A673 (cell line): ENCODE data around the gene PIM2. TPM values are rescaled to one million over a fixed set of nuclear protein-coding genes. Genes with fewer than 3 reads are reported as not detected.

Experiments used
- BruUV-seq: library from RNA; stranded (reverse); fragments of 400-500 nt; replicated peaks from 2 replicates; lab custom pipeline; 2021; lab: Mats Ljungman, UMichigan
- CTCF ChIA-PET: fragments of 300-600 bp; sonication (Branson Sonifier 250); formaldehyde crosslinking; loops from one replicate; lab custom pipeline; 2022; ENCODE audit warnings: antibody characterized with exemption; lab: Charles Lee
- POLR2A ChIA-PET: fragments of 300-600 bp; sonication (Branson Sonifier 250); formaldehyde crosslinking; loops from one replicate; lab custom pipeline; 2022; ENCODE audit warnings: antibody characterized with exemption; ENCODE audit not compliant: low non-redundant PET; lab: Charles Lee
- DNase-seq: peaks from one replicate; pipeline ENCODE4 v3.0.0-alpha.2; 2015; ENCODE audit warnings: low spot score
- H3K27ac ChIP-seq: fragments of 200-600 bp; sonication (generic); 2 replicates; pipeline ENCODE4 v1.5.1; 2016; ENCODE audit warnings: mixed run types, low read depth, mild to moderate bottlenecking, mixed read lengths, antibody characterized with exemption, low read length; ENCODE audit not compliant: poor library complexity, severe bottlenecking
- H3K27me3 ChIP-seq: fragments of 200-600 bp; sonication (generic); replicated peaks from 2 replicates; pipeline ENCODE4 v1.6.1; 2017; ENCODE audit warnings: mixed run types, low read depth, mild to moderate bottlenecking, mixed read lengths, antibody characterized with exemption, low read length; ENCODE audit not compliant: insufficient read depth, poor library complexity
- H3K36me3 ChIP-seq: fragments of 200-600 bp; sonication (generic); 2 replicates; pipeline ENCODE4 v1.6.1; 2016; ENCODE audit warnings: mixed run types, mild to moderate bottlenecking, mixed read lengths, antibody characterized with exemption, low read length; ENCODE audit not compliant: insufficient read depth, poor library complexity, severe bottlenecking
- H3K4me1 ChIP-seq: fragments of 200-600 bp; sonication (generic); 2 replicates; pipeline ENCODE4 v1.6.1; 2017; ENCODE audit warnings: mixed run types, mild to moderate bottlenecking, mixed read lengths, antibody characterized with exemption, low read length; ENCODE audit not compliant: insufficient read depth, poor library complexity, severe bottlenecking
- H3K4me3 ChIP-seq: fragments of 200-600 bp; sonication (generic); 2 replicates; pipeline ENCODE4 v1.5.1; 2016; ENCODE audit warnings: low read depth, mixed run types, mild to moderate bottlenecking, mixed read lengths, low read length; ENCODE audit not compliant: poor library complexity, severe bottlenecking
- H3K9me3 ChIP-seq: fragments of 200-600 bp; sonication (generic); 2 replicates; pipeline ENCODE4 v1.6.1; 2016; ENCODE audit warnings: mixed run types, low read depth, mild to moderate bottlenecking, mixed read lengths, antibody characterized with exemption, low read length; ENCODE audit not compliant: poor library complexity, severe bottlenecking
- CTCF ChIP-seq: fragments of 300-800, 200-600 bp; sonication (generic); conservative IDR thresholded peaks from 2 replicates; pipeline ENCODE4 v1.5.1; 2017; ENCODE audit warnings: low read depth, mild to moderate bottlenecking, antibody characterized with exemption, low read length, moderate library complexity, mixed read lengths
- EZH2 ChIP-seq: fragments of 200-600 bp; sonication (generic); IDR thresholded peaks from 2 replicates; pipeline ENCODE4 v1.6.1; 2017; ENCODE audit warnings: borderline replicate concordance, low read depth, mild to moderate bottlenecking, mixed read lengths, antibody characterized with exemption, low read length; ENCODE audit not compliant: poor library complexity, severe bottlenecking
- intact Hi-C: fragments of 100-400 bp; cut with micrococcal nuclease; formaldehyde crosslinking; loops from one replicate; pipeline ENCODE4 v1.10.0; 2022; ENCODE audit not compliant: unreplicated experiment
- total RNA-seq: library from RNA; stranded (reverse); gene quantifications from 2 replicates; pipeline ENCODE4 v1.2.3, GENCODE V29; 2021

PIM2 gene
- total RNA-seq, 1 experiment from 2014 or later, result 19.9 TPM

GRCh38 chrX:48919360-48919841 is 577 bp upstream of the PIM2 start:
- TF ChIP-seq EZH2 (no peak), CTCF (no peak)
- H3K4me1 ChIP-seq, result peaks cover 4% of the 10 kb centered on the region
- H3K27me3 ChIP-seq, result no peaks in the 10 kb centered on the region
- no peak for DNase-seq
- intact Hi-C loops, result loop anchor here (5.0 kb wide), 1 partner anchor 322 kb away; the partner anchor contains the start of gene WDR13
- peak overlapping the region; percentile 48 for H3K27ac ChIP-seq
- no peaks in the 10 kb centered on the region for H3K9me3 ChIP-seq
- peaks cover 8% of the 10 kb centered on the region for H3K36me3 ChIP-seq
- peak overlapping the region; percentile 69 for H3K4me3 ChIP-seq
- CTCF ChIA-PET, result interaction anchor here (0.6 kb wide), 1 partner anchor 271 kb away, joined by 5 read pairs; no protein-coding TSS in a partner anchor
- no TSS peak for BruUV-seq
- POLR2A ChIA-PET, result no interaction called here

- no peak for TF ChIP-seq CTCF
- TF ChIP-seq EZH2, result no peak
- POLR2A ChIA-PET, result no interaction called here
- H3K4me3 ChIP-seq, result peak overlapping the region; percentile 69
- peaks cover 8% of the 10 kb centered on the region for H3K36me3 ChIP-seq
- intact Hi-C loops, result loop anchor here (5.0 kb wide), 1 partner anchor 321 kb away; the partner anchor contains the start of gene WDR13
- BruUV-seq, result no TSS peak
- H3K4me1 ChIP-seq, result peaks cover 4% of the 10 kb centered on the region
- CTCF ChIA-PET, result no interaction called here
- H3K27me3 ChIP-seq, result no peaks in the 10 kb centered on the region
- no peak for DNase-seq
- peak overlapping the region; percentile 81 for H3K27ac ChIP-seq
- no peaks in the 10 kb centered on the region for H3K9me3 ChIP-seq
Observed at GRCh38 chrX:48918301-48918642, 552 bp downstream of the PIM2 start.

- ChIA-PET CTCF (no interaction called here), POLR2A (no interaction called here)
- Histone ChIP-seq H3K27ac (peak overlapping the region; percentile 16), H3K4me3 (peak overlapping the region; percentile 69), H3K4me1 (peaks cover 4% of the 10 kb centered on the region), H3K9me3 (no peaks in the 10 kb centered on the region), H3K27me3 (no peaks in the 10 kb centered on the region), H3K36me3 (peaks cover 8% of the 10 kb centered on the region)
- peak; percentile 90 for DNase-seq
- intact Hi-C loops, result loop anchor here (1.0 to 5.0 kb wide), 2 partner anchors 126 to 320 kb away; partner anchors contain the start of genes TFE3 and WDR13
- no TSS peak for BruUV-seq
- TF ChIP-seq CTCF (peak; percentile 97), EZH2 (no peak)
Observed at GRCh38 chrX:48917139-48918001, 1.5 kb downstream of the PIM2 start.
